Measurements from ENCODE around the gene RPL27A.

The RPL27A gene

GRCh38 chr11:8721609-8722500 is 39.3 kb downstream of the RPL27A start:
- no peak overlapping the region for H3K4me3 ChIP-seq (ENCODE audit: low read depth, low read length)
- no peak for TF ChIP-seq CTCF (IDR thresholded peaks at IDR 0.05; ENCODE audit: low read depth, low read length, missing control alignments)
- no peak for DNase-seq (ENCODE audit: low read depth)
- in situ Hi-C loops (cut with HindIII; ENCODE audit: low sequenced_read_pairs) = no loop called here

- no peak for DNase-seq (ENCODE audit: low read depth)
- no peak for TF ChIP-seq CTCF (IDR thresholded peaks at IDR 0.05; ENCODE audit: low read depth, low read length, missing control alignments)
- in situ Hi-C loops (cut with HindIII; ENCODE audit: low sequenced_read_pairs) = no loop called here
- no peak overlapping the region for H3K4me3 ChIP-seq (ENCODE audit: low read depth, low read length)
These were observed 40.2 kb downstream of the RPL27A start for GRCh38 chr11:8722809-8723208.

- in situ Hi-C loops (cut with HindIII; ENCODE audit: low sequenced_read_pairs) = no loop called here
- TF ChIP-seq CTCF (IDR thresholded peaks at IDR 0.05; ENCODE audit: low read depth, low read length, missing control alignments) = no peak
- H3K4me3 ChIP-seq (ENCODE audit: low read depth, low read length) = no peak overlapping the region
- no peak for DNase-seq (ENCODE audit: low read depth)
These were observed 41.1 kb downstream of the RPL27A start for GRCh38 chr11:8723711-8724110.

- DNase-seq (ENCODE audit: low read depth) = no peak
- in situ Hi-C loops (cut with HindIII; ENCODE audit: low sequenced_read_pairs) = no loop called here
- H3K4me3 ChIP-seq (ENCODE audit: low read depth, low read length) = no peak overlapping the region
- no peak for TF ChIP-seq CTCF (IDR thresholded peaks at IDR 0.05; ENCODE audit: low read depth, low read length, missing control alignments)
These were observed 42.1 kb downstream of the RPL27A start for GRCh38 chr11:8724682-8725081.

- no peak for TF ChIP-seq CTCF (IDR thresholded peaks at IDR 0.05; ENCODE audit: low read depth, low read length, missing control alignments)
- no peak overlapping the region for H3K4me3 ChIP-seq (ENCODE audit: low read depth, low read length)
- no peak for DNase-seq (ENCODE audit: low read depth)
- in situ Hi-C loops (cut with HindIII; ENCODE audit: low sequenced_read_pairs) = no loop called here
These were observed 43.8 kb downstream of the RPL27A start for GRCh38 chr11:8726395-8726794.

- DNase-seq (ENCODE audit: low read depth) = peak; percentile 54
- TF ChIP-seq CTCF (IDR thresholded peaks at IDR 0.05; ENCODE audit: low read depth, low read length, missing control alignments) = no peak
- in situ Hi-C loops (cut with HindIII; ENCODE audit: low sequenced_read_pairs) = no loop called here
- no peak overlapping the region for H3K4me3 ChIP-seq (ENCODE audit: low read depth, low read length)
These were observed 46.0 kb downstream of the RPL27A start for GRCh38 chr11:8728563-8728962.

All from astrocyte of the cerebellum (primary cell).